NCI-H2227 (cell line): ENCODE data around the gene PRRC2B.
"Not testable (repeated sequence)": the region's sequence is repeated elsewhere in the genome, so short reads cannot be mapped to it uniquely, and the experiment has no call there.

Experiments used
- DNase-seq: peaks from one replicate; lab custom pipeline; 2025; ENCODE audit not compliant: unreplicated experiment; lab: John Stamatoyannopoulos, UW

PRRC2B gene

GRCh38 chr9:131393622-131394463 is at the start of gene PRRC2B:
TSS of gene PRRC2B (plus strand) at chr9:131394086. CDS start at chr9:131430145, 36,059 bp downstream.
- DNase-seq = peak; percentile 90

GRCh38 chr9:131344931-131345535 is 48.9 kb upstream of the PRRC2B start:
- DNase-seq = not testable (repeated sequence)

- DNase-seq = no peak
Observed at GRCh38 chr9:131346559-131346958, 47.3 kb upstream of the PRRC2B start.

- no peak for DNase-seq
Observed at GRCh38 chr9:131347376-131348020, 46.4 kb upstream of the PRRC2B start.

- DNase-seq = no peak
Observed at GRCh38 chr9:131348631-131349521, 45.0 kb upstream of the PRRC2B start.

GRCh38 chr9:131349522-131349880 is 44.4 kb upstream of the PRRC2B start:
- no peak for DNase-seq

- peak; percentile 71 for DNase-seq
Observed at GRCh38 chr9:131349881-131350563, 43.9 kb upstream of the PRRC2B start.

- not testable (repeated sequence) for DNase-seq
Observed at GRCh38 chr9:131356479-131356878, 37.4 kb upstream of the PRRC2B start.

- no peak for DNase-seq
Observed at GRCh38 chr9:131358556-131358955, 35.3 kb upstream of the PRRC2B start.

GRCh38 chr9:131361202-131361833 is 32.6 kb upstream of the PRRC2B start:
- no peak for DNase-seq

- DNase-seq = no peak
Observed at GRCh38 chr9:131365546-131365945, 28.3 kb upstream of the PRRC2B start.

GRCh38 chr9:131366761-131367401 is 27.0 kb upstream of the PRRC2B start:
- peak; percentile 4 for DNase-seq

- no peak for DNase-seq
Observed at GRCh38 chr9:131367450-131367849, 26.4 kb upstream of the PRRC2B start.

GRCh38 chr9:131370638-131371037 is 23.2 kb upstream of the PRRC2B start:
- no peak for DNase-seq

- DNase-seq = not testable (repeated sequence)
Observed at GRCh38 chr9:131372599-131372973, 21.3 kb upstream of the PRRC2B start.

GRCh38 chr9:131374638-131375037 is 19.2 kb upstream of the PRRC2B start:
- not testable (repeated sequence) for DNase-seq

GRCh38 chr9:131379056-131379455 is 14.8 kb upstream of the PRRC2B start:
- no peak for DNase-seq

- peak; percentile 62 for DNase-seq
Observed at GRCh38 chr9:131382850-131383729, 10.8 kb upstream of the PRRC2B start.
